Skeletal muscle satellite cell (primary cell): Measurements from ENCODE around the gene CYP4B1. TPM values are rescaled to one million over a fixed set of nuclear protein-coding genes. Genes with fewer than 3 reads are reported as not detected.
"Not testable (repeated sequence)": the region's sequence is repeated elsewhere in the genome, so short reads cannot be mapped to it uniquely, and the experiment has no call there.

ENCODE experiments used
- H3K27me3 ChIP-seq: 2 replicates; pipeline ENCODE4 v1.7.0; 2013; ENCODE audit warnings: low read length; ENCODE audit not compliant: control insufficient read depth, insufficient read depth
- H3K36me3 ChIP-seq: 2 replicates; pipeline ENCODE4 v1.7.0; 2013; ENCODE audit warnings: mild to moderate bottlenecking, control low read depth, low read length; ENCODE audit not compliant: insufficient read depth
- H3K4me1 ChIP-seq: 2 replicates; pipeline ENCODE4 v1.7.0; 2013; ENCODE audit warnings: low read length; ENCODE audit not compliant: control insufficient read depth, insufficient read depth
- H3K4me2 ChIP-seq: 2 replicates; pipeline ENCODE4 v1.7.0; 2013; ENCODE audit warnings: mild to moderate bottlenecking, low read length
- H3K4me3 ChIP-seq: 2 replicates; pipeline ENCODE4 v1.7.0; 2013; ENCODE audit warnings: low read length
- H3K9ac ChIP-seq: 2 replicates; pipeline ENCODE4 v1.7.0; 2013; ENCODE audit warnings: mild to moderate bottlenecking, low read depth, low read length, moderate library complexity
- H3K9me3 ChIP-seq: replicated peaks from 2 replicates; pipeline ENCODE4 v1.7.0; 2013; ENCODE audit warnings: mild to moderate bottlenecking, control low read depth, low read length
- total RNA-seq: library from RNA; depleted of rRNA; stranded (reverse); fragments of >200 nt; gene quantifications from 2 replicates; pipeline ENCODE4 v1.2.3, GENCODE V29; 2012; rRNA removed

Gene CYP4B1
- not detected in 2 replicates for total RNA-seq

DNA sequence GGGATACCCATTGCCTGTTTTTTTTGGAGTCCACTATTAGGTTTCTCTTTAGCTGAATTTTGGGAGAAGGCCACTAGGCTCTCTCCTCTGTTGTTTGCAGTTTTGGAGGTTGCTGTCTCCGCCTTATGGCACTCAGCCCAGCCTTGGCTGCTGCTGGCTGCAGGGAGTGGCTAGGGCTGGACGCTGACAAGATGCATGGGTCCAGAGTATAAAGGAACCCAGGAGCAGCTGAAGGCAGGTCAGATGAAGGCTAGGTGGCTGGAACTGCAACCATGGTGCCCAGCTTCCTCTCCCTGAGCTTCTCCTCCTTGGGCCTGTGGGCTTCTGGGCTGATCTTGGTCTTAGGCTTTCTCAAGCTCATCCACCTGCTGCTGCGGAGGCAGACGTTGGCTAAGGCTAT, at the start of gene CYP4B1:
Gene CYP4B1, plus strand, starts transcription at position 237 of the 400 bp plus-strand sequence. Its CDS starts 36 bp downstream, at position 273.
- Histone ChIP-seq H3K4me2 (no peak within 1 kb of the TSS), H3K4me1 (no peaks in the 10 kb centered on the region), H3K9me3 (no peaks in the 10 kb centered on the region), H3K36me3 (no peaks in the 10 kb centered on the region), H3K27me3 (no peaks in the 10 kb centered on the region), H3K9ac (no peak within 1 kb of the TSS), H3K4me3 (no peak within 1 kb of the TSS)

DNA sequence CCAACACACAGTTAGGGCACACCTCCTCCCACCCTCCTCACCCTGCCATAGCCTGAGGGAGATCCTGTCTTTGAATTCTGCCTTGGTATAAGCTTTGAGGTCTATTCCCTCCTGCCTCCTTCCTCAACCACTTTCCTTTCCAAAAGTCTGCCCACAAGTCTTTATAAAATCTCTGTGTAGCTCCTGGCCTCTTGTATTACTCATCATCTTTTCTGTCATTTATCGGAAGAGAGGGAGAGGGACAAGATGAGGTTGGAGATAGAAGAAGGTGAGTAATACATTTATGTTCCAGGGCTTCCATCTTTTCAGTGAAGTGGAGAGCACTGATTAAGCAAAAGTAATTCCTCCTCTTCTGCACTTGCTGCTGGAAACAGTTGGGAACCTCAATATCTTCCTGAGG, 49.4 kb upstream of the CYP4B1 start:
- Histone ChIP-seq H3K27me3 (peaks cover 21% of the 10 kb centered on the region), H3K9ac (no peak overlapping the region), H3K4me2 (no peak overlapping the region), H3K4me1 (no peaks in the 10 kb centered on the region), H3K9me3 (no peaks in the 10 kb centered on the region), H3K36me3 (no peaks in the 10 kb centered on the region), H3K4me3 (no peak overlapping the region)

DNA sequence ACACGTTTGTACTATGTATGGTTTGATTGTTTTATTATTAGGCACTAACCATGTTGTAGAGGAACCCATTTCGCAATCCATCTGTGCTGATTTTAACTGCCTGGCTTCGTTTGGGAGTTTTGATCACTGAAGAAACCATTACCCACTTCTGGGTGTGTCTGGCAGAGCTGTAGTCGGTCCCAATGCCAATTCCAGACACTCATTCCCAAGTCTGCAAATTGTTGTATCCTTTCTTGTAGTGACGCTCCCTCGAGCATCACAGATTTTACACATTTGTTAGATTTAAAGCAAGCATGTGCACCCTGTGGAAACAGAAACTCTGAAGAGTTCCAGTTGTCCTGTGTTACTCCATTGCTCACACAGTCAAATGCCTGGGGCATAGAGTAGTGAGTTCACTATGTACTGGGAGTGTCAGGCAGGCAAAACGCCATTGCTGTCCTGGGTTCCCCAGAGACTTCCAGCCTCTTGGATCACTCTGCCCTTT, 48.9 kb upstream of the CYP4B1 start:
- Histone ChIP-seq H3K9ac (no peak overlapping the region), H3K4me3 (no peak overlapping the region), H3K27me3 (peaks cover 21% of the 10 kb centered on the region), H3K4me2 (no peak overlapping the region), H3K36me3 (no peaks in the 10 kb centered on the region), H3K9me3 (no peaks in the 10 kb centered on the region), H3K4me1 (no peaks in the 10 kb centered on the region)

DNA sequence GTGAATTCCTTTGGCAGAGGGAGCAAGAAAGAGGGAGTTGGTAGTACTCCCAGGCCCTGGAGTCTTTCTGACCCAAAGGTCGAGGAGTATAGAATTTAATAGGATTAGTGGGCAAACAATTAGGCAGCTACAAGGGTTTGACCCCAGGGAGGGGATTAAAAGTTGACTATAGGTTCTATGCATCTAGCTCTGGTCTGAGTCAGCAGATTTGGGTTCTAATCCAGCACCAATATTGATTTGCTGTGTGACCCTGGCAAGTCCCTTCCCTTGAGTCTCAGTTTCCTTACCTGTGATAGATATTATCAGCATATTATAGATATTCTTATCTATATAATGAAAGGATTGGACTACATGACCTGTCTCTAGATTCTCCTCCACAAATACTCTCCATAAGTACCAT, 44.9 kb upstream of the CYP4B1 start:
- H3K4me1 ChIP-seq, result no peaks in the 10 kb centered on the region
- peaks cover 12% of the 10 kb centered on the region for H3K27me3 ChIP-seq
- H3K9me3 ChIP-seq, result no peaks in the 10 kb centered on the region
- H3K4me2 ChIP-seq, result no peak overlapping the region
- H3K9ac ChIP-seq, result no peak overlapping the region
- H3K4me3 ChIP-seq, result no peak overlapping the region
- H3K36me3 ChIP-seq, result no peaks in the 10 kb centered on the region

DNA sequence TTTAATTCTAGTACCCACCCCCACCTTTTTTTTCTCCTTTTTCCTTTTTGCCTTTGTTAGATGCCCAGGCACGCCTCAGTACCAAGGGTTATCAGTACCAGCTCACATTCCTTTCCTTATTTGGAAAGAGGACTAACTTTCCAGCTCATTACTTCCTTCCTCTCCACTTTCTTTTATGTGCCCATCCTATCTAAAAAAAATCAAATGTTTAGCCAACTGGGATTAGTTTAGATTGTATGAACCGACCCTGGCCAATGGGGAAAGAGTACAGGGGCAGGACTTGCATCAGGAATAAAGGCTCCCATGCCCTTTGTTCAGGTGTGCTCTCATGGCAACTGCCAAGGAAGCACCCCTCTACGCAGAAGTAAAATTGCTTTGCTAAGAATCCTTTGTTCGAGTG, 44.1 kb upstream of the CYP4B1 start:
- not testable (repeated sequence) for H3K9ac ChIP-seq, H3K27me3 ChIP-seq, H3K4me2 ChIP-seq, H3K36me3 ChIP-seq, H3K4me1 ChIP-seq, H3K4me3 ChIP-seq, H3K9me3 ChIP-seq

DNA sequence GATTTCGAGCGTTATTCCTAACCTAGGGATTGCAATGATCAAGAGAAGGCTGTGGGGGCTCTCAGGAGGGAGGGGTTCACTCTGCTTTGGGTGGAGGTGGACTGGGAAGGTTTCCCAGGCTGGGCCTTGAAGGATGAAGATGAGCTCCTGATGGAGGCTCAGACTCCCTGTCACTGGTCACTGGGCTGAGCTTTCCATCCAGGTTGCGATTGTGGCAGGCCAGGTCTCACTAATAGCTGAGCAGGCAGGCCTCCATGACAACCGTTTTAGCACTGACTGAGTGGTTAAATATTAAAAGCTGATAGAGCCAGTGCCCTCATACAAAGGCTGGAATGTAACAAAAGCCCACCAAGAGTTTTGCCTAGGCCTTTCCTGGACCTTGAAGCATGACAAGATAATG, 43.7 kb upstream of the CYP4B1 start:
- H3K9ac ChIP-seq, result no peak overlapping the region
- no peak overlapping the region for H3K4me2 ChIP-seq
- no peaks in the 10 kb centered on the region for H3K9me3 ChIP-seq
- H3K4me1 ChIP-seq, result no peaks in the 10 kb centered on the region
- peaks cover 2% of the 10 kb centered on the region for H3K27me3 ChIP-seq
- H3K4me3 ChIP-seq, result no peak overlapping the region
- no peaks in the 10 kb centered on the region for H3K36me3 ChIP-seq

DNA sequence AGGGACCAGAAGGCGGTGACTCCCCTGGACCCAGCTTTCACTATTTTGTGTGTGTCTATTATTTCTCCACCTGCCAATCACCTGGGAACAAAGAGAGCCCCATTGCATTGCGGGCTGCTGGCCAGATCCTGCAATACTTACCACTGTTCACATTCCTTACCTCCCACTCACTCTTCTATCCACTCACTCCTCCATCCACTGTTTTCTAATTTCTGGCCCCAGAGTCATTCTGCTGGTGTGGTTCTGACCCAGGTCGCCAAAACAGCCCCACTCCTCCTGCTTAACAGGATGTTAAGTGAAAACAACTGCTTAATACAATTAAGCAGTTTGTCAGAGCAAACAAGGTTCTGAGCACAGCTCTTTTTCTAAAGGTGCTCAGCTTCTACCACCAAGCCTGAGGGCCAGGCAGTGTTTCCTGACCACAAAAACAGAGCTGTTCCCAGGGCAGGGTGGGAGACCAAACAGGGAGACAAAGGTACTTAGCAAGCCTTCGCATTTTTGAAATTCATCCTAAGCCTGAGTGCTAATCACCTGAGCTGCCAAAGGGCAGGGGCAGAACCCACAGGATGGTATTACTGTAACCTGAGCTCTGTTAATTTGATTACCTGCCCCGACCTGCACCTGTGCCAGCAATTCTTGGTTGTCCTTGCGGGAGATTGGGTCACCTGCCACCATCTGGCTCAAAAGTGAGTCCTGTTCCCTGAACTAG, 41.4 kb upstream of the CYP4B1 start:
- no peak overlapping the region for H3K9ac ChIP-seq
- H3K27me3 ChIP-seq, result no peaks in the 10 kb centered on the region
- H3K4me3 ChIP-seq, result no peak overlapping the region
- no peaks in the 10 kb centered on the region for H3K4me1 ChIP-seq
- H3K4me2 ChIP-seq, result no peak overlapping the region
- H3K36me3 ChIP-seq, result no peaks in the 10 kb centered on the region
- H3K9me3 ChIP-seq, result no peaks in the 10 kb centered on the region

DNA sequence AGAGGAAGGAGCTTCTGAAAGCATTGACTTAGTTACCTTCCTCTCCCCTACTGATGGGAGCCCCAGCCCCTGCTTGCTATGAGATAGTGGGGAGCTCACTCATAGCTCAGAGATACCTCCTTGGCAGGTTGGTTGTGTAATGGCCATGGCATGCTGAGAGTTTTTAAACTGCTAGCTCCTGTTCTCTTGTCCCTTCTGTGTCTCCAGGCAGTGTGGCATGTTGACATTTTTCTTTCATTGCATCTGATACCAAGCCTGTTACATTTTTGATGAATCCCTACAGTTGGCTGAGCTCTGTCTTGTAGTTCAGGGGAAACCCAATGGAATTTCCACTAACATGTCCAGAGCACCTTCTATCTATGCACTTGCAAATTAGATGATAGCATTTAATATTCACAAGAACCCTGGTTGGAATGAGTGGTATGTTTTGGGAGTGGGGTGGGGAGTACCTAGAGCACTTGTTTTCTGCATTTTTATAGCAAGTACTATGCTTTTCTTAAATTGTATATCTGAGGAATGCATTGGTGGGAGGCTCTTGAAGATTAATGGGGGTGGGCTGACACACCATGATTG, 40.8 kb upstream of the CYP4B1 start:
- no peaks in the 10 kb centered on the region for H3K4me1 ChIP-seq
- H3K27me3 ChIP-seq, result no peaks in the 10 kb centered on the region
- no peak overlapping the region for H3K4me3 ChIP-seq
- no peaks in the 10 kb centered on the region for H3K36me3 ChIP-seq
- no peak overlapping the region for H3K4me2 ChIP-seq
- no peak overlapping the region for H3K9ac ChIP-seq
- H3K9me3 ChIP-seq, result no peaks in the 10 kb centered on the region

DNA sequence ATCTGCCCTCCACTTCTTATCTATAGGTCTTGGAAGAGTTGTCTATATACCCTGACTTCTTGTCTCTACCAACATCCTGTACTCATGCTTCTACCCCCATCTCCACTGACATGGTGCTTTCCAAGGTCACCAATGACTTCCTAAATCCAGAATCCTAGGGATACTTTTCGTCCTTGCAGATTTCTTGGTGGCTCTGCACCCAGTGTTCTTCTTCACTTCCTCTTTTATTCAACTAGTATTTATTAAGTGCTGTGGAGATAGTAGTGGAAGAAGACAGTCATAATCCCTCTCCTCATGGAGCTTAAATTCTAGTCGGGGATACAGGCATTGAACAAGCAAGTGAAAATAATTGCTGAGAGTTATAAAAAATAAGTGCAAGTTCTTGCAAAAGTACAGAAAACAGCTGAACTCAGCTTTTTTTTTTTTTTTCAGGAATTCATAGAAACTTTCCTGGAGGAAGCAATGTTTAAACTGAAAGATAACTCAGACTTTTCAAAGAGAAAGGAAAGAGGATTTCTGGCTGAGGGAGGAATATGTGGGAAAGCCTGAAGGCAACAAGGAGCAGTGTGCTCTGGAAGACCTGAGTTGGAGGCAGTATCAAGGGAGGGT, 38.2 kb upstream of the CYP4B1 start:
- H3K4me2 ChIP-seq, result no peak overlapping the region
- H3K9ac ChIP-seq, result no peak overlapping the region
- H3K9me3 ChIP-seq, result no peaks in the 10 kb centered on the region
- H3K27me3 ChIP-seq, result no peaks in the 10 kb centered on the region
- H3K4me3 ChIP-seq, result no peak overlapping the region
- no peaks in the 10 kb centered on the region for H3K36me3 ChIP-seq
- no peaks in the 10 kb centered on the region for H3K4me1 ChIP-seq

DNA sequence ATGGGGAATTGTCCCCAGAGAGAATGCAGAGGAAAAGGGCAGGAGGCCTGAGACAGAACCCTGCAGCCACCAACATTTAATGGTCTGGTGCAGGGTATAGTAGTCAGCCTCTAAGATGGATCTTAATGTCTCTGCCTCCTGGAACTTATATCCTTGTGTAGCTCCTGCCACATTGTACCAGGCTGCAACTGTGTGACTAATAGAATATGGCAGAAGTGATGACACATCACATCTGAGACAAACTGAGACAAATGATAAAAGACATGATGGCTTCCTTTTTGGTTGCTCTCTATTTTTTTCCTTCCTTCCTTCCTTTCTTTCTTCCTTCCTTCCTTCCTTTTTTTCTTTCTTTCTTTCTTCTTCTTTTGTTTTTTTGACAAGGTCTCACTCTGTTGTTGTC, 37.1 kb upstream of the CYP4B1 start:
- H3K4me1 ChIP-seq, result no peaks in the 10 kb centered on the region
- H3K27me3 ChIP-seq, result no peaks in the 10 kb centered on the region
- H3K9ac ChIP-seq, result no peak overlapping the region
- no peak overlapping the region for H3K4me3 ChIP-seq
- no peak overlapping the region for H3K4me2 ChIP-seq
- no peaks in the 10 kb centered on the region for H3K36me3 ChIP-seq
- no peaks in the 10 kb centered on the region for H3K9me3 ChIP-seq

DNA sequence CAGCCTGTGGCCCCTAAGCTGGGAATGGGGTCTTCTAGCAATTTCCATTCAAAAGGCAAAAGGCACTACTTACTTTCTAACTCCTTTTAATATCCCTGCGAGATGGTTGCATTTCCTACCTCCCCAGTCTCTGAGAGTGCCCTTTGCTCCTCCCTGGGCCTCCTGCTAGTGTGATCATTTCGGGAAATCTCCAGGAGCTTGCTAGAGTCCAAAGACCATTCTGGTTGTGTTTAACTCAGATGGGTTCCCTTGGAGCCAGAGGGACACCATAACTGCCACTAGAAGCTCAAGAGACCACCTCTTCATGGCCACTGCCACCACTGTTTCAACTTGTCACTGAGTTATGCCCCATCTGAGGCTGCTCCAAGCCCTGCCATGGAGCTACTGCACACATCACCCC, 34.4 kb upstream of the CYP4B1 start:
- H3K9me3 ChIP-seq, result peaks cover 6% of the 10 kb centered on the region
- H3K36me3 ChIP-seq, result no peaks in the 10 kb centered on the region
- no peak overlapping the region for H3K9ac ChIP-seq
- H3K4me1 ChIP-seq, result no peaks in the 10 kb centered on the region
- H3K4me3 ChIP-seq, result no peak overlapping the region
- no peaks in the 10 kb centered on the region for H3K27me3 ChIP-seq
- no peak overlapping the region for H3K4me2 ChIP-seq
